HG03342 (cell line): ENCODE results near the gene ADAM17.

Source experiments
- ATAC-seq: cut with Tn5 transposase; IDR thresholded peaks from one replicate; pipeline ENCODE4 v1.9.1; 2021; ENCODE audit warnings: mild to moderate bottlenecking, moderate library complexity; ENCODE audit not compliant: unreplicated experiment

ADAM17 gene

DNA sequence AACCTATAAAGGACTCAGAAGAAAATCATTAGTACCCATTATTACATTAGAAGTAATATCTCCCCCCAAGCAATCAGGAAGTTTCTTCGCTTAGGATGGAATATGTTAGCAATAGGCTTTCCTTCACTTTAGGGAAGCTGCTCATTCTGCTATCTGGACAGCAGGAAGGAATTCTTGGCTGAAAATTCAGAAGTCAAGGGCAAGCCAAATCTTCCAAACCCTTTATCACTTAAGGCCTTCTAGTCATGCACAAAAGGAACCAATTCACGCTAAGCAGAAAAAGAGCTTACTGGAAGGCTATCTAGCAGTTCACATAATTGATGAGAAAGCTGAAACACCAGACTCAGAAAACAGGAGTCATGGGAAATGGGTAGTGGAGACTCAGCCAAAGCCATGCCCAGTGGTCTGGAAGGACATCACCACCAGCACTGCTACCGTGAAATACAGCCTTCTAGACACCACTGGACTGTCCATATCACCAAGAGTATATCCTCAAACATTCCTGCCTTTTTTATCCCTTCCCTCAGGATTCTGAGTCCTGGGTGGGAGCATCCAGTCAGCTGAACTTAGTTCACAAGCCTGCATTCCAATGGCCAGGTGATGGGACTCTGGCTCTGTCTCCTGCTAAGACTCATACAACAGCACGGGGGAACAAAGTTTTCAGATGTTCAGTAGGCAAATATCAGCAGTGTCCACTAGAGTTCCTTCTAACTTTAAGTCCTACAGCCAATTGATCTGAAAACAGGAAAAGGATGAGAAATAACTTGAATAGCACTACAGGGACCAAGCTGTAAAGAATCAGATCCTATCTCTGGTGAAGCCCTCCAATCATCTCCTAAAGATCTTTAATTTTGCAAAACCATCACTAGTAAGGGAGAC, 14.8 kb upstream of the ADAM17 start:
- ATAC-seq, result no peak

DNA sequence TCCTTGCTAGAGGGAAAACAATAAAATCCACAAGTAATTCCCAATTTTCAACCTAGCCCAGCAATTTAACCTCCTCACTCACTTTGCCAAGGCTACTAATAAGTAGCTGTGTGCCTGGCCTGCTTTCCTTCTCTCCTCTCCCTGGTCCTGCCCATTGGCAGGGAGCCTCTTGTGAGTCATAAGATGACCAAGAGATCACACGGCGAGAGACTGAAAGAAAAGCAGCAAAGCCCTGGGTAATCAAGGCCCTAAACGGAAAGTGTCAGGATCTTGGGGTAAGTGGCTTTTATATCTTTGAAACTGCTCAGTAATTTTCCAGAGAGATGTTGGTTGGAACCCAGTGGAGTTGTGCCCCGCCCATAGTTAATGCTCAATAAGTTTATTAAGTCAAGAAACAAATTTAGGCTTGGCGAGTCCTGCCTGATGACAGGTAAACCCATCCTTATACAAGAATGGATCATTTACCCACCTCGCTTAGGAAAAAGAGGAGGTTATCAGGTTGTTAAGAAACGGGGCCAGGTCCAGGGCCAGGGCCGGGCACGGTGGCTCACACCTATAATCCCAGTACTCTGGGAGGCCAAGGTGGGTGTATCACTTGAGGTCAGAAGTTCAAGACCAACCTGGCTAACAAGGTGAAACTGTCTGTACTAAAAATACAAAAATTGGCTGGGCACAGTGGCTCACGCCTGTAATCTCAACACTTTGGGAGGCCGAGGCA, 10.0 kb upstream of the ADAM17 start:
- no peak for ATAC-seq

DNA sequence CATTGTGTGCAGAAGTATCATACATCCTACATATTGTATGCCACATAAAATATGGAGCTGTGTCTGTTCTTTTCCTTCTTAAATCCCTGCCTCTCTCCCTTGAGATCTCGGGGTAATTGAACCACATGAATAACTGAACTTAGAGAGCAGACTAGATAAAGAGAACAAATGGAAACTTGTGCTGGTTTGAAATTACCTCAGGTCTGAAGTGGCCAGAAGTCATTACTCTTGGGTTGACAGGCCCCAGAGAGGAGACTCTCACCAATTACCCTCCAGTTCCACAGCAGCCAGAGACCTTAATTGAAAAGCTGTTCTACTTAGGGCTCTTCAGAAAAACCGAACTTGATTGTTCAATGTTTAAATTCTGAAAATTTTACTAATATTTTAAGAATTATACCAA, 5.0 kb upstream of the ADAM17 start:
- ATAC-seq, result no peak

DNA sequence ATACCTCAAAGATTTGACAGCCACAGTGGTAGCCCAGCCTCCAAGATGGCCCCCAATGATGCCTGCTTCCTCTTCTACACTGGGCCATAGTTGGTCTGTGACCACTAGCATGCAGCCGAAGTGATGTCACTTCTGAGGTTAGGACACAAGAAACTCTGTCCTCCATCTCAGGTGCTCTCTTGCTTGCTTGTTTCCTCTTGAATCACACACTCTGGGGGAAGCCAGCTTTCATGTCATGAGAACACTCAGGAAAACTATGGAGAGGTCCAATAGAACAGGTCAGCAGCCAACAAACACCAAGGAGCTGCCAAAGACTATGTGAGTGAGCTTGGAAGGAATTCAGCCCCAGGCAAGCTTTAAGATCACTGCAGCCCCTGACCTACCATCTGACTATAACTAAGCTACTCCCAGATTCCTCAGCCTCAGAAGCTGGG, 3.3 kb upstream of the ADAM17 start:
- no peak for ATAC-seq

DNA sequence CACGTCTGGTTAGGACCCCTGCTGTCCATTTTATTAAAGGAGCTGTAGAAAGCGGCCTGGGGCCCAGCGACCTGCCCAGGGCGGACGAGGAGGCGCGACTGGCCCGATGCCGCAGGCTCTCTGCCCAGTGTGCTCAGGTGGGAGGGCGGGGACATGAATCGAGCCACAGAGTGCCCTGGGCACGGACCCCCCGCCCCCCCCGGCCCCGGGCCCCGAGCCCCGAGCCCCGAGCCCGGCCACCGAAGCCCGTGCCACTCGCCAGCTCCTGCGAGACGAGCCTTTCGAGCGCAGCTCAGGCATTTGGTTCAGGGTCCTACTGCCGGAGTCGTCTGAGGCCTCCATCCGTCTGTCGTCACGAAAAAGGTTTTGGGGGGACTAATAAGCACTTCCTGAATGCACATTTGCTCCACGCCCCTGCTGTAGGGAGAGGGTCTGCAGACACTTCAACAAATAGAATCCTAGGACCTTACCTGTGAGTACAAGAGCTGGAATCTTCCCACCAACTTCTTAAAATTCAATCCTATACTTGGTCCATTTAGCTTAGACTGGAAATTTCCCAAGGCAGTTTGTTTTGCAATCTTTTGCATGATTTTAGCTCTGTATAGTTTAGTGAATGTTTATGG, 602 bp upstream of the ADAM17 start:
- ATAC-seq, result peak; percentile 14

DNA sequence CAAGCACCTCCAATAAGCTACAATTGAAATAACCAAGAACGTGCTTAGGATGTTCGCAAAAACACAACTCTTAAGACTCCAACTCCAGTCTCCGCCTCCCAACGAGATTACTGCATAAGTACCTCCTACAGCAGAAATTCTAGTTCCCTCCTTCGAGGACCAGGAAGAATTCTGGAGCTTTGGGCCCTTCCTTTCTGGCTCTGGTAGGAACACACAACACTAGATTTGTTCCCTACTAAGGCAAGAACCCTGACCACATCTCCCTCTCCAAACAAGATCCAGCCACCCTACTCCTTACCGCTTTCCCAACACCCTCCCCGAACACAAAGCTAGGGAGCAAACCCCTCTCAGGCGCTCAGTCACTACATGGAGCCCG, 721 bp downstream of the ADAM17 start:
- ATAC-seq, result no peak

DNA sequence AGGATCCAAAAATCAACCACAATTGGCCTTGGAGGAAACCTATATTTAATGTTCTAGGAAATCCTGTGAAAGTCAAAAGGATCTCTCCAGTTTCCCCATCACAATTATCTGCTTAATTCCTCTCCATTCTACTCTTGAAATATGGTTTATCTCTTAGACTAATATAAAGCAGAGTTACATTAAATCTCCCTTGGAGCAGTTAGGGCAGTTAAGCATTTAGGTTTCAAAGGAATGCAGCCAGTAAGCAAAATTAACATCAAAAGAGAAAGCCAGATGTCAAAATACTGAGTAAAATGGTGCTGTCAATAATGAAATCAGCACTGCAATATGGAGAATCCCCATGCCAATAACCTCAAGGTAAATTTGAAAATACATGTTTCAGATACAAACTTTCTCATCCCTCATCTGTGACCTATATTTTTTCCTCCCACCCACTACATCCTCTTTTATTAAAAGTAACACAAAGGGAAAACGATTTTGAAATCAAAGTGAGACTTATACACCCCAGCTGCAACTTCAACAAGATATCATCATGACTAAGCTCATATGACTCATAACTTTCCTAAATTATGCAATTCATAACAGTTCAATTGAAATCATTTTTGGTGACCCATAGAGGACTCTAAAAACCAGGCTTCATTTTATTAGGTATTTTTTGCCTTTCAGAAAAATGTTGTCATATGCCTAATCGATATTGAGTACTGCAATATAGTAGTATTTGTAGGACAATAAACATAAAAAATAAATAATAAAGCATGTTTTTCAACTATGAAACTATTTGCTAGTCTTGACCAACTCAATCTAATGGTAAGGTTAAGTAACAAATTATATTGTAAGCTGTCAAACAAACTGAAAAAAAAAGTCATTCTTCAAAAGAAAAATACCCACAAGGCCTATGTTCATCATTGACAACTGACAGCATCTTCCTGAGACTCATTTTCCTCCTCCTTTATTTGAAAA, 3.1 kb downstream of the ADAM17 start:
- ATAC-seq, result no peak

DNA sequence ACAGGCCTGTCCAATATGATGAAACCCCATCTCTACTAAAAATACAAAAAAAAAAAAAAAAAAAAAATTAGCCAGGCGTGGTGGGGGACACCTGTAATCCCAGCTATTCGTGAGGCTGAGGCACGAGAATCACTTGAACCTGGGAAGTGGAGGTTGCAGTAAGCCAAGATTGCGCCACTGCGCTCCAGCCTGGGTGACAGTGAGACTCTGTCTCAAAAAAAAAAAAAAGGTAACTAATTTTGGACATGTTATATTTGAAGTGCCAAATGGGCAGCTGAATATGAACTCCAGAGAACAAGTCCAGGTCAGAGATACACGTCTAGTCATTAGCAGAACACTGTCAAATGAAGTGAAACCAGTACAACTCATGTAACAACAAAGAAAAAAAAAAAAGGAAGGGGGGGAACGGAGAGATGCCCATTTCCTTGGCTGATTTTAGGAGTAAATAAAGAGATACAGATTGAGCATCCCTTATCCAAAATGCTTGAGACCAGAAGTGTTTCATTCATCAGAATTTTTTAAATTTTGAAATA, 4.7 kb downstream of the ADAM17 start:
- peak; percentile 26 for ATAC-seq

DNA sequence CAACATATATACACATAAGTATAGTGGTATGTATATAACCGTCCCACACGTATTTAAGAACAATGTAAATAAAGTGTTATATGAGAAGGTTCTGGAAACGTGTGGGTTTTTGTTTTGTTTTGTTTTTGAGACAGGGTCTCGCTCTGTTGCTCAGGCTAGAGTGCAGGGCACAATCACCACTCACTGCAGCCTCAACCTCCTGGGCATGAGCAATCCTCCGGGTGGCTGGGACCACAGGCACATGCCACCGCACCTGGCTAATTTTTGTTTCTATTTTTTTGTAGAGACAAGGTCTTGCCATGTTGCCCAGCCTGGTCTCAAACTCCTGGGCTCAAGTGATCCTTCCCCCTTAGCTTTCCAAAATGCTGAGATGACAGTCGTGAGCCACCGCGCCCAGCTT, 6.2 kb downstream of the ADAM17 start:
- ATAC-seq, result no peak

DNA sequence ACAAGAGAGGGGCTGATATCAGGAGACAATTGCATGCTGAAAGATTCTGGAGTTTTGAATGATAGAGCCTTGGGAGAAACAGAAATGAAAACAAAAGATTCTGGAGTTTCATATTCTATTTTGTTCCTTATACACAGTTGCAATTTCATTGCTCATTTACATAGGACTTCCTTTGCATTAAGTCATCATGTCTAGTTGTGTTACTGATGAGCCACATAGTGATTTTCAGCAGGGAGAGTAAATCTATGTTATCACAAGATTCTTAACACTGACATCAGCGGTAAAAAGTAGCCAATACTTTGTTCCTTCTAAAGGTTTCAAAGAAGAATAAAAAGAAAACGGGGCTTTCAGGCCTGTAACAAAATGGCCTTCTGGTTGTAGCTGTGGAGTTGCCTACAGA, 7.1 kb downstream of the ADAM17 start:
- peak; percentile 43 for ATAC-seq

DNA sequence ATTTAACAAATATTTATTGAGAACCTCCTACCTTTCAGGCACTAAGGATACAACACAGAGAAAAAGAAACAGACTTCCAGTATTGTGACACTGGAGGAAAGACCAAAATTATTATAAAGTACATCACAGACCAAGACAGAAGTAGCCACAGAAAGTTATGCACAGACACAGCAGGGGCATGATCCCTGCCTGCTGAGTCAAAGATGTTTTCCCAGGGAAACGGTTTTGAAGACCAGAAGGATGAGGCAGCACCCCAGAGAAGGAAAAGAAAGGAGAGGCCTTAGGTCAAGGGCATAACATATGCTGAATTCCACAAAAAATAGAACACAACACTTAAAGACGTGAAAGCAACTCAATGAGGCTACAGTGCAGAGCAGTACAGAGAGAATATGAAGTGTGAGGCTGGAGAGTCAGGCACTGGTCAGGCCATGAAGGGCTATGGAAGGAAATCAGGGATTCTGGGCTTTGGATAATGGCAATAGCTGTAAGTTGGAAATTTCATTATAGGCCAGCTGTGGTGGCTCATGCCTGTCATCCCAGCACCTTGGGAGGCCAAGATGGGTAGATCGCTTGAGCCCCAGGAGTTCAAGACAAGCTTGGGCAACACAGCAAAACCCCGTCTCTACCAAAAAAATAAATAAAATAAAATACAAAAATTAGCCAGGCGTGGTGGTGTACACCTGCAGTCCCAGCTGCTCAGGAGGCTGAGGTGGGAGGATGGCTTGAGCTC, 8.2 kb downstream of the ADAM17 start:
- ATAC-seq, result no peak

DNA sequence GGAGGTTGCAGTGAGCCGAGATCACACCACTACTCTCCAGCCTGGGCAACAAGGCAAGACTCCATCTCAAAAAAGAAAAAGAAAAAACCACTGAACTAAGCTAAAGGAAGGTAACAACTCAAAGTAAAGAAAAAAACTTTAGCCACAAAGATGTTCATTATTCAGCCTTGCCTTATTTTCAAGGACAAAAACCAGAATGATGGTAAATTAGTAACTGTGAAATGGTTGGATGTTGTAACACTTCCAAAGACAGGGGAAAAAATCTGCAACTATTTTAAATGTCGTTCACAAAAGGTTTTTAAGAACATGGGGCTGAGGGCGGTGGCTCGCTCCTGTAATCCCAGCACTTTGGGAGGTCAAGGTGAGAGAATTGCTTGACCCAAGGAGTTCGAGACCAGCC, 10.1 kb downstream of the ADAM17 start:
- ATAC-seq, result no peak

DNA sequence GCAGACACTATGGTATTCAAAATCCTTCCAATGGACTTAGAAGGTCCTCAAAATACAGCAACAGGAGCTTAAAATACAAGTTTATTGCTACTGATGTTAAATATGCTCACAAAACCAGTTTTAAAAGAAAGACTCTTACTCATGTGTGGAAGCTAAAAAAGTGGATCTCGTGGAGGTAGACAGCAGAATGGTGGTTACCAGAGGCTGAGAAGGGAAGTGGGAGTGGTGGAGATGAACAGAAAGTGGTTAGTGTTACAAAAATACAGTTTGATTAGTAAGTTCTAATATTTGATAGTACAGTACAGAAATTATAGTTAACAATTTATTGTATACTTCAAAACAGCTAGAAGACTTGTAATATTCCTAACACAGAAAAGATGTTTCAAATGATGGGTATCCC, 12.1 kb downstream of the ADAM17 start:
- no peak for ATAC-seq

DNA sequence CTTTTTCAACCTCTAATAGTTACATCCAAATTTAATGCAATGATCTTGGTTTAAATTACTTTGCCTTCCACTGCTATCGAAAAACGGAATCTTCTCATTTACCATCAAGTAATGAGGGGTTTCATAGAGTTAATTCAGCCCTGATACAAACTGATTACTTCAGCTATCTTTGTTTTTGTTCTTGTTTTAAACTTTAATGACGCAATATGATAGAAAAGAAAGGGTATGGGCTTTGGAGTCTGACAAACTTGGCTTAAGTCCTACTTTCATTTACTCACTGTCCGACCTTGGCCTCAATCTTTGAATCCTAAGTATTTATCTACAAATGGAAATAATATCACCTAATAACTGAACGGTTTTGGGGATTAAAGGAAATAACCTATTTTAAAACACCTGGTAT, 16.1 kb downstream of the ADAM17 start:
- ATAC-seq, result no peak

DNA sequence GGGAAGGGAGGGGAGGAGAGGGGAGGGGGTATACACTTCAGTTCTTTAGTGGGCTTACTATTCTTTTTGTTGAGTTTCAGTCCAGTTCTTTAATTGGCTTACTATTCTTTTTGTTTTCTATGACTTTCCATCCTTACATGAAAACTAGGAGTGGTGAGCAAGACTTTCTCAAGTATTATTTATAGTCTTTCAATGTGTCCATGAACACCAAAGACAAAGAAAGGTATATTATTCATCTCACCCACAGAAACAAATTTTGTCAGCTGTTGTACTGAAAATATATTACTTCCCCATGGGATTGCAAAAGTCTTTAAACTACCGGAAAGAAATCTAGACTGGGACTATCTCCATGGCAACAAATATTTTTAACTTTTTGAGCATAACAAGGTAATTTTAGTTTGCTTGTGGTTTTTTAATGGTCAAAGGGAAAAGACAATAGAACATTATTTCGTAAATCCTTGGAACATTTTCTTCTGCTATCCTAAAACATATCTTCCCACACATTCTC, 17.6 kb downstream of the ADAM17 start:
- ATAC-seq, result no peak

DNA sequence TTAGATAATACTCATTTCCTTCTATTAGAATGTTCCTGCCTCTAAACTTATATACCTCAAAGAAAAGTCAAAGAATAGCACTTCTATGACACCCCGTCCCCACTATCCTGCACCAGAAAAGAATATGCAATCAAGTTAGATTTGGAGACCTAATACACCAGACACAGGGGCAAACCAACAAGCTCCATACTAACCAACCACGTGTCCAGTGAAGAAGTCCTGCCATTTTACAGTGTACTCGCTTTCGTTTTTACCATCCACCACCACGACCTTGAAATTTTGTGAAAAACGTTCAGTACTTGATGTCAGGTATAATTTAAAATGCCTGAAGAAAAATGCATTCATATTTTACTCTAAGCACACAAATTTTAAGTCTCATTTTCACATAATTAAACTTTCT, 19.1 kb downstream of the ADAM17 start:
- ATAC-seq, result no peak

DNA sequence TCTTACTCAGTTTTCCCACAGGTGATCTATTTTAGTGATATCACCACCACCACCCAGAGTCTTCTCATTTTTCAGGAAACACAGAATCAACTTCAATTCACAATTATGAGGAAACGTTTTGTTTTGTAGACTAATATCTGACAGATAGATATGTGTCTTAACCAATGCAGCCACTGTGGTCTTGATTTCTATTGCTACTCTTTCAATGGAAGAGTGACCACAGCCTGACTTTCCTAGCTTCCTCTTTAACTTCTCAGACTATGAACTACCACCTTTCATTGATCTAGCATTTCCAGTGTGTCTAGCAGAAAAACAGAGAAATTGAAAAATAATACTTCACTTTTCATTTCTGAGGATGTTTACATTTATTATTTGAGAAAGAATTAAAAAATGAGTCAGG, 20.5 kb downstream of the ADAM17 start:
- no peak for ATAC-seq

DNA sequence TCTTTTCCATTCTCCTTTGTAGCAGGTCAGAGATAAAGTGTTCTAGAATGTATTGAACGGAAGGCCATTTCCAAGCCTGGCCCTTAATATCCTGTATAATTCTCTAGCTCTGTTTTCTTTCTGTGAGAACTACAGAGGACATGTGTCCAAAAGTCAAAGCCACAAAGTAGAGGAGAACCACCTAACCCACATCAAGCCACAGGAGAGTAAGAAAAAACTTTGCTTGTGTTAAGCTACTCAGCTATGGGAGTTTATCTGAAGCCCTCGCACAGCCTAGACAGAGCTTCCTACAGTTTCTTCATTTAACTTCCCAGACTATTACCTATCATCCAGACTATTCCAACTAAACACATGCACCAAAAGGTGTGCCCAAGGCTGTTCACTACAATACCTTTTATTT, 22.0 kb downstream of the ADAM17 start:
- ATAC-seq, result no peak

DNA sequence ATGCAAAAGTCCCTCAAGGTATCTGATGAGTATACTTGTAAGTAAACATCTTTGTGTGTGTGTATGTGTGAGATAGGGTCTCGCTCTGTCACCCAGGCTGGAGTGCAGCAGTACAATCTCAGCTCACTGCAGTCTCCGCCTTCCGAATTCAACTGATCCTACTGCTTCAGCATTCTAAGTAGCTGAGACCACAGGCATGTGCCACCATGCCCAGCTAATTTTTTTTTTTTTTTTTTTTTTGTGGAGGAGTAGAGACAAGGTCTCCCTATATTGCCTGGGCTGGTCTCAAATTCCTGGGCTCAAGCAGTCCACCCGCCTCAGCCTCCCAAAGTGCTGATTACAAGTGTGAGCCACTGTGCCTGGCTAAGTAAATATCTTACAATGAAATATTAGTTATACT, 23.2 kb downstream of the ADAM17 start:
- no peak for ATAC-seq
